ENCODE measurements around the gene OTUD3. TPM values are rescaled to one million over a fixed set of nuclear protein-coding genes. Genes with fewer than 3 reads are reported as not detected.

The OTUD3 gene
- total and polyA plus RNA-seq, 2 of the 13 experiments (the other 11 are each of a cell fraction or from before 2014, with no cell fraction given): 5.2 to 7.5 TPM

DNA sequence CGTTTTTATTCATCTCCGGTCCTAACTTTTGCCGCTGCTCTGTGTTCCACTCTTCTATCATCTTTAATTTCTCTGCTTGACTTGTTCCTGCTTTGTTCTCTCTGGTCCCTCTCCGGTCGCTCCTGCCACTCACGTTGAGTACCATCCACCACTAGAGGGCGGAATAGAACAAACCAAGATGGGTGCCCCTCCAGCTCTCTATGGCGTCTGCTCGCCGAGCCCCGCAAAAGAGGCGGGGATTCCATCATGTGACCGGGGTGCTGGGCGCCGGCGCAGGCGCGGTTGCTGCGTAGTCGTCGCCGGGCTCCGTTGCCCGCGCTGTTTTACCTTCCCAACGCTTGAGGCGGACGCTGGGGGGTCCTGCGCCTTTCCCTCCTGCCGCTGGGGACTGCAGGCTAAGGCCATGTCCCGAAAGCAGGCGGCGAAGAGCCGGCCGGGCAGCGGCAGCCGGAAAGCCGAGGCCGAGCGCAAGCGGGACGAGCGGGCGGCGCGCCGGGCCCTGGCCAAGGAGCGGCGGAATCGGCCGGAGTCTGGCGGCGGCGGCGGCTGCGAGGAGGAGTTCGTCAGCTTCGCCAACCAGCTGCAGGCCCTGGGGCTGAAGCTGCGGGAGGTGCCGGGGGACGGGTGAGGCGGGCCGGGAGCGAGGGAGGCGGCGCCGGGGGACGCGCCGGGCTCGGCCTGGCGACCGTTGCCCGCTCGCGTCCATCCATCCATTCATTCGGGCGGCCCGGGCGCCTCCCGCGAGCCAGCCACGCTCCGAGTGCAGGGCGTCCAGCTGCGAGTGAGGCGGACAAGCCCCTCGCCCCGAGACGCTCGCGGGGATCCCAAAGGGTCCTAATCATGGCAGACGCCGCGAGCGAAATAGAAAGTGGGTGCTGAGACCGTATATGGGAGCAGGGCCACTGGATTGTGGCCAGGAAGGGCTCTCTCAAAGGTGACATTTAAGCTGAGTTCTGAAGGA, at the start of gene OTUD3 (continued):
- no peak for TF ChIP-seq ZNF746 (CRISPR knock-in tag; IDR thresholded peaks at IDR 0.05)
- no peak for TF ChIP-seq SIX4 (CRISPR knock-in tag; IDR thresholded peaks at IDR 0.05)
- TF ChIP-seq HOXA5 (CRISPR knock-in tag; IDR thresholded peaks at IDR 0.05): peak; percentile 70
- 0 out of 2 replicates have a peak, but pooled peaks have one; percentile 63 for TF ChIP-seq EEA1 (CRISPR knock-in tag; IDR thresholded peaks at IDR 0.05; ENCODE audit: borderline replicate concordance)
- TF ChIP-seq RCOR2 (CRISPR knock-in tag; IDR thresholded peaks at IDR 0.05): no peak
- TF ChIP-seq MXD3 (CRISPR knock-in tag; IDR thresholded peaks at IDR 0.05): peak; percentile 80; the same call in 1 of the 2 replicates
- peak; percentile 80; the same call in 1 of the 2 replicates for TF ChIP-seq ZFP90 (CRISPR knock-in tag; IDR thresholded peaks at IDR 0.05; ENCODE audit: borderline replicate concordance)
- TF ChIP-seq ZSCAN9 (CRISPR knock-in tag; IDR thresholded peaks at IDR 0.05; ENCODE audit: borderline replicate concordance): peak; percentile 44; the same call in 1 of the 2 replicates
- TF ChIP-seq RNF219 (CRISPR knock-in tag; IDR thresholded peaks at IDR 0.05): no peak
- TF ChIP-seq SAP130 (CRISPR knock-in tag; IDR thresholded peaks at IDR 0.05; ENCODE audit: low read depth): peak; percentile 83
- TF ChIP-seq PBX2 (CRISPR knock-in tag; IDR thresholded peaks at IDR 0.05): peak; percentile 73
- peak; percentile 82 for TF ChIP-seq TAF1 (CRISPR knock-in tag; IDR thresholded peaks at IDR 0.05)
- TF ChIP-seq RXRA (CRISPR knock-in tag; IDR thresholded peaks at IDR 0.05): no peak; the same call in 1 of the 2 replicates
- TF ChIP-seq MATR3 (CRISPR knock-in tag; IDR thresholded peaks at IDR 0.05): no peak
- TF ChIP-seq NRL (CRISPR knock-in tag; IDR thresholded peaks at IDR 0.05; ENCODE audit: borderline replicate concordance): 0 out of 2 replicates have a peak, but pooled peaks have one; percentile 40
- no peak for TF ChIP-seq IRX3 (CRISPR knock-in tag; IDR thresholded peaks at IDR 0.05; ENCODE audit: borderline replicate concordance, low read depth)
- TF ChIP-seq ZNF510 (CRISPR knock-in tag; IDR thresholded peaks at IDR 0.05; ENCODE audit: low read depth): no peak
- TF ChIP-seq KLF16 (CRISPR knock-in tag; IDR thresholded peaks at IDR 0.05): peak in 1 of 2 experiments; percentile 51; a peak in 1 of 4 replicates
- no peak for TF ChIP-seq NR2F6 (IDR thresholded peaks at IDR 0.05)
- no peak for TF ChIP-seq NR2F6 (CRISPR knock-in tag; IDR thresholded peaks at IDR 0.05)
- TF ChIP-seq, protein P1, sequence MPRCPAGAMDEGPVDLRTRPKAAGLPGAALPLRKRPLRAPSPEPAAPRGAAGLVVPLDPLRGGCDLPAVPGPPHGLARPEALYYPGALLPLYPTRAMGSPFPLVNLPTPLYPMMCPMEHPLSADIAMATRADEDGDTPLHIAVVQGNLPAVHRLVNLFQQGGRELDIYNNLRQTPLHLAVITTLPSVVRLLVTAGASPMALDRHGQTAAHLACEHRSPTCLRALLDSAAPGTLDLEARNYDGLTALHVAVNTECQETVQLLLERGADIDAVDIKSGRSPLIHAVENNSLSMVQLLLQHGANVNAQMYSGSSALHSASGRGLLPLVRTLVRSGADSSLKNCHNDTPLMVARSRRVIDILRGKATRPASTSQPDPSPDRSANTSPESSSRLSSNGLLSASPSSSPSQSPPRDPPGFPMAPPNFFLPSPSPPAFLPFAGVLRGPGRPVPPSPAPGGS (CRISPR knock-in tag; IDR thresholded peaks at IDR 0.05): peak; percentile 89
